RWPE1 (cell line): ENCODE results near the gene PATJ.

ENCODE experiments used
- CTCF ChIA-PET: fragments of 350-600 bp; sonication (Branson Sonifier 250); formaldehyde crosslinking; extraction: SDS; loops from one replicate; lab custom pipeline; 2021; lab: Yijun Ruan, JAX
- POLR2A ChIA-PET: fragments of 400-600 bp; formaldehyde crosslinking; extraction: SDS; loops from one replicate; lab custom pipeline; 2020; ENCODE audit warnings: antibody characterized with exemption; ENCODE audit not compliant: low non-redundant PET; lab: Yijun Ruan, JAX
- DNase-seq: peaks from one replicate; pipeline ENCODE4 v3.0.0; 2012; ENCODE audit warnings: low spot score
- H3K27ac ChIP-seq: fragments of 450-650 bp; 2 replicates; pipeline ENCODE4 v1.5.1; 2017
- CTCF ChIP-seq: fragments of 450-650 bp; conservative IDR thresholded peaks from 2 replicates; pipeline ENCODE4 v1.5.1; 2017; ENCODE audit warnings: low read depth, mild to moderate bottlenecking

PATJ gene

GRCh38 chr1:62208087-62208486 lies 465.8 kb downstream of the PATJ start:
- no peak overlapping the region for H3K27ac ChIP-seq
- DNase-seq, result no peak
- POLR2A ChIA-PET, result no interaction called here
- CTCF ChIA-PET, result interaction anchor here (0.7 kb wide), 2 partner anchors 64 to 223 kb away, joined by 3 read pairs; no protein-coding TSS in a partner anchor
- no peak for TF ChIP-seq CTCF

DNA sequence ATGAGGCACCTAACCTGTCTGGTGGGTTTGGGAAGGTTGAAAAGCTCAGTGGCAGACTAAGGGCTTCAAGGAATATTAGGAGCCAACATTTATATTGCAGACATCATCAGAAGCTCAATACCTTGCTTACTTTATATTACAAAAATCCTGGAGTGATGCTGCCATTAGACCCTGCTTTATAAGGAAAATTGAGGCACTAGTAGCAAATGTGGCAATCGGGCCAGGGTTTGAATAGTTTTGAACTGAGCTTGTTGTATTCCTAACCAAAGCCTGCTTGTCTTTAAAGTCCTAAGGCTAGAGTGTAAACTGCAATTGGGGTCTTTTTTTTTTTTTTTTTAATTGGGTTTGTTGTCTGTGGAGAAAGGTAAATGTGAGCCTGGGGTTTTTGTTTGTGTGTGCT lies 466.7 kb downstream of the PATJ start:
- H3K27ac ChIP-seq, result no peak overlapping the region
- ChIA-PET CTCF (interaction anchor here (0.6 kb wide), 2 partner anchors 70 to 270 kb away, joined by 3 to 7 read pairs; no protein-coding TSS in a partner anchor), POLR2A (no interaction called here)
- TF ChIP-seq CTCF, result no peak
- no peak for DNase-seq

- peak; percentile 72 for DNase-seq
- ChIA-PET CTCF (interaction anchor here (0.6 to 1.1 kb wide), 4 partner anchors 115 to 536 kb away, joined by 3 to 7 read pairs (median 4); no protein-coding TSS in a partner anchor), POLR2A (no interaction called here)
- no peak overlapping the region; the same call in 1 of the 2 replicates for H3K27ac ChIP-seq
- no peak; the same call in 1 of the 2 replicates for TF ChIP-seq CTCF
These were observed 467.8 kb downstream of the PATJ start for GRCh38 chr1:62209931-62210595.

DNA sequence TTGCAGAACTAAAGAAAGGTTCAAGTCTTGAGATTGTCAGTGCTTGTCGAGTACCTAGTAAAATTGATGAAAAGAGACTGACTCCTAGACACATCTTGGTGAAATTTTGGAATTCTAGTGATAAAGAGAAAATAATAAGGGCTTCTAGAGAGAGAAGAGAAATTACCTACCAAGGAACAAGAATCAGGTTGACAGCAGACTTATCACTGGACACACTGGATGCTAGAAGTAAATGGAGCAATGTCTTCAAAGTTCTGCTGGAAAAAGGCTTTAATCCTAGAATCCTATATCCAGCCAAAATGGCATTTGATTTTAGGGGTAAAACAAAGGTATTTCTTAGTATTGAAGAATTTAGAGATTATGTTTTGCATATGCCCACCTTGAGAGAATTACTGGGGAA lies 468.7 kb downstream of the PATJ start:
- POLR2A ChIA-PET, result no interaction called here
- no peak for DNase-seq
- no peak overlapping the region for H3K27ac ChIP-seq
- TF ChIP-seq CTCF, result no peak
- CTCF ChIA-PET, result no interaction called here

- no peak for TF ChIP-seq CTCF
- POLR2A ChIA-PET, result no interaction called here
- no peak overlapping the region for H3K27ac ChIP-seq
- CTCF ChIA-PET, result no interaction called here
- no peak for DNase-seq
These were observed 470.1 kb downstream of the PATJ start for GRCh38 chr1:62212411-62212810.

- TF ChIP-seq CTCF, result no peak
- ChIA-PET POLR2A (no interaction called here), CTCF (no interaction called here)
These were observed 471.0 kb downstream of the PATJ start for GRCh38 chr1:62213075-62213914.

More at GRCh38 chr1:62213075-62213914, 471.0 kb downstream of the PATJ start:
- no peak overlapping the region for H3K27ac ChIP-seq
- DNase-seq, result no peak
